22Rv1 (cell line): Measurements from ENCODE around the gene HEG1.

Experiments used
- H3K27ac ChIP-seq: fragments of 450-650 bp; 2 replicates; pipeline ENCODE4 v1.5.1; 2017
- ZFX ChIP-seq: fragments of 450-650 bp; IDR thresholded peaks from 2 replicates; pipeline ENCODE4 v1.6.1; 2017; ENCODE audit warnings: antibody characterized with exemption, borderline replicate concordance
- TF ChIP-seq, protein P1 (sequence below): fragments of 450-650 bp; IDR thresholded peaks from 2 replicates; pipeline ENCODE4 v1.5.1; 2017; ENCODE audit warnings: mild to moderate bottlenecking

Gene HEG1

GRCh38 chr3:125023833-125024555 lies 31.8 kb downstream of the HEG1 start:
- H3K27ac ChIP-seq: no peak overlapping the region
- TF ChIP-seq, protein P1, sequence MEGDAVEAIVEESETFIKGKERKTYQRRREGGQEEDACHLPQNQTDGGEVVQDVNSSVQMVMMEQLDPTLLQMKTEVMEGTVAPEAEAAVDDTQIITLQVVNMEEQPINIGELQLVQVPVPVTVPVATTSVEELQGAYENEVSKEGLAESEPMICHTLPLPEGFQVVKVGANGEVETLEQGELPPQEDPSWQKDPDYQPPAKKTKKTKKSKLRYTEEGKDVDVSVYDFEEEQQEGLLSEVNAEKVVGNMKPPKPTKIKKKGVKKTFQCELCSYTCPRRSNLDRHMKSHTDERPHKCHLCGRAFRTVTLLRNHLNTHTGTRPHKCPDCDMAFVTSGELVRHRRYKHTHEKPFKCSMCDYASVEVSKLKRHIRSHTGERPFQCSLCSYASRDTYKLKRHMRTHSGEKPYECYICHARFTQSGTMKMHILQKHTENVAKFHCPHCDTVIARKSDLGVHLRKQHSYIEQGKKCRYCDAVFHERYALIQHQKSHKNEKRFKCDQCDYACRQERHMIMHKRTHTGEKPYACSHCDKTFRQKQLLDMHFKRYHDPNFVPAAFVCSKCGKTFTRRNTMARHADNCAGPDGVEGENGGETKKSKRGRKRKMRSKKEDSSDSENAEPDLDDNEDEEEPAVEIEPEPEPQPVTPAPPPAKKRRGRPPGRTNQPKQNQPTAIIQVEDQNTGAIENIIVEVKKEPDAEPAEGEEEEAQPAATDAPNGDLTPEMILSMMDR: no peak
- no peak for TF ChIP-seq ZFX

DNA sequence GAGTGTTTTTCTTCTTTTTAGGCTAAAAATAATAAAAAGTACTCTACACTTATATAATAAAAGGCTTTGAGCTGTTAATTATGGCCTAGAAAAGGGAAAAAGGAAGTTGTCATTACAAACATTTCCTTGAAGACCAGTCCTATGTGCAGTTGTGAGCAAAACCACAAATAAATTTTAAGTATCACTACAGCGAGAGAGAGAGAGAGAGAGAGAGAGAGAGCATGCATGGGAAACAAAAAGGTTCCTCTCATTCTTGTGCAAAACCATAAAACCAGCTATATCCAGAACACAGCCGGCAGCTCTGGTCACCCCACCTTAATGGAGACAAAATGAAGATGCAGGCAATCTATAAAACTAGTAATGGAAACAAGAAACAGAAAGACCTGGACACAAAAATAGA lies 33.6 kb downstream of the HEG1 start:
- H3K27ac ChIP-seq: no peak overlapping the region
- TF ChIP-seq, protein P1: no peak
- no peak for TF ChIP-seq ZFX

DNA sequence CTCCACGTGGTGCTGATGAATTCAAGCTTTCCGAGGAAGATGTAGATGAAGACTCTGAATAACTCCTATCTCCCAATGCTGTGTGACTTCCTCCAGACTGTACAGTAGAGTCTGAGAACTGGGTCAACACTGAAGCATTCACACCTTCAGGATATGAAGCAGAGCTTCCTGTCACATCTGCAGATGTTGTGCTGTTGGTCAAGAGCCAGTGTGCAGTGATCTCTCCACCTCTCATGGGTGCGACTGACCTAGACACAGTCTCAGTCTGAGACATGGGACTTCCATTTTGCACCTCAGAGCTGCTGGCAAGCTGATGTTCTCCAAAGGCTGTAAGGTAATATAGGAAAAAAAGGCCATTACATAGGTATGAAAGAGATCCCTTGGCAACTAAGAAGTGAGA lies 36.5 kb downstream of the HEG1 start:
- TF ChIP-seq, protein P1: no peak
- no peak for TF ChIP-seq ZFX
- H3K27ac ChIP-seq: no peak overlapping the region

DNA sequence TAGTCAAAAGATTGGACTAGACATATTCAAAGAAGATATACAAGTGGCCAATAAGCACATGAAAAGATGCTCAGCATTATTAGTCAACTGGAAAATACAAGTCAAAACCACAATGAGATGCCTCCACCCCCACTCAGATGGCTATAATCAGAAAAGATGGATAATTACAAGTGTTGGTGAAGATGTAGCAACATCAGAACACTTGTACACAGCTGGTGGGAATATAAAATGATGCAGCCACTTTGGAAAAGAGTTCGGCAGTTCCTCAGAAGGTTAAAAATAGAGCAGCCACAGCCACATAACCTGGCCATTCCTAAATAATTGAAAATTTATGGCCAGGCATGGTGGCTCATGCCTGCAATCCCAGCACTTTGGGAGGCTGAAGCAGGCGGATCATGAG lies 38.4 kb downstream of the HEG1 start:
- H3K27ac ChIP-seq: no peak overlapping the region
- TF ChIP-seq ZFX: no peak
- TF ChIP-seq, protein P1: no peak

GRCh38 chr3:125014570-125015179 lies 41.1 kb downstream of the HEG1 start:
- no peak overlapping the region for H3K27ac ChIP-seq
- no peak for TF ChIP-seq ZFX
- TF ChIP-seq, protein P1: no peak

GRCh38 chr3:125013095-125013494 lies 42.7 kb downstream of the HEG1 start:
- no peak overlapping the region for H3K27ac ChIP-seq
- TF ChIP-seq, protein P1: no peak
- TF ChIP-seq ZFX: no peak

- TF ChIP-seq, protein P1: no peak
- no peak for TF ChIP-seq ZFX
- no peak overlapping the region for H3K27ac ChIP-seq
Observed at GRCh38 chr3:125011941-125012340, 43.9 kb downstream of the HEG1 start.
